Stimulated activated CD8-positive, alpha-beta memory T cell treated with anti-CD3 and anti-CD28 coated beads, Interleukin-15, amount 100 ng/mL, for 4 hours (primary cell): ENCODE results near the gene RPL31.
"Not testable (repeated sequence)": the region's sequence is repeated elsewhere in the genome, so short reads cannot be mapped to it uniquely, and the experiment has no call there.

Experiments
- DNase-seq, 2 donors: peaks; one replicate each; pipeline ENCODE4 v3.0.0-alpha.2; 2020; ENCODE audit warnings: low read depth in 2 of 2

Gene RPL31

GRCh38 chr2:101026923-101027469 is 24.9 kb downstream of the RPL31 start:
- DNase-seq = no peak

GRCh38 chr2:101027852-101028251 is 25.8 kb downstream of the RPL31 start:
- no peak for DNase-seq

GRCh38 chr2:101030866-101031554 is 28.9 kb downstream of the RPL31 start:
- DNase-seq = no peak

- DNase-seq = no peak
Observed at GRCh38 chr2:101032084-101032776, 30.1 kb downstream of the RPL31 start.

- DNase-seq = no peak
Observed at GRCh38 chr2:101036562-101036961, 34.5 kb downstream of the RPL31 start.

GRCh38 chr2:101037161-101037755 is 35.2 kb downstream of the RPL31 start:
- no peak for DNase-seq

GRCh38 chr2:101038455-101039255 is 36.6 kb downstream of the RPL31 start:
- DNase-seq = no peak

GRCh38 chr2:101040072-101040471 is 38.0 kb downstream of the RPL31 start:
- DNase-seq = no peak

- no peak for DNase-seq
Observed at GRCh38 chr2:101040761-101041160, 38.7 kb downstream of the RPL31 start.

- DNase-seq = no peak
Observed at GRCh38 chr2:101041413-101041812, 39.3 kb downstream of the RPL31 start.

- no peak for DNase-seq
Observed at GRCh38 chr2:101045330-101045729, 43.2 kb downstream of the RPL31 start.

- DNase-seq = no peak
Observed at GRCh38 chr2:101047075-101047766, 45.1 kb downstream of the RPL31 start.

GRCh38 chr2:101047774-101048173 is 45.7 kb downstream of the RPL31 start:
- no peak for DNase-seq

- DNase-seq = no peak
Observed at GRCh38 chr2:101048756-101049155, 46.7 kb downstream of the RPL31 start.

GRCh38 chr2:101050886-101051285 is 48.8 kb downstream of the RPL31 start:
- not testable (repeated sequence) for DNase-seq

- DNase-seq = no peak
Observed at GRCh38 chr2:101052147-101052546, 50.1 kb downstream of the RPL31 start.

GRCh38 chr2:101053117-101053516 is 51.0 kb downstream of the RPL31 start:
- no peak for DNase-seq
